ENCODE results near the gene LHFPL6. TPM values are rescaled to one million over a fixed set of nuclear protein-coding genes. Genes with fewer than 3 reads are reported as not detected.

Gene LHFPL6
- not detected in 2 replicates for total RNA-seq (2011; cell fraction: chromatin; rRNA removed; ENCODE audit: low replicate concordance)
- not detected in 2 replicates for total RNA-seq (2011; cell fraction: nucleolus; rRNA removed)
- total RNA-seq (2011; cell fraction: nucleoplasm; rRNA removed), result not detected in 2 replicates
- not detected in 2 replicates for total RNA-seq (2014; rRNA removed)
- total RNA-seq (2014; rRNA removed; fragmentation: Illumina TruSeq; extraction: Trizol), result not detected in 2 replicates
- total RNA-seq (2015; rRNA removed; fragmentation: Illumina TruSeq; extraction: Trizol), result not detected in 2 replicates
- total RNA-seq (2021), result 0.18 TPM in 1 of 2 replicates, not detected in the other
- polyA plus RNA-seq (2011; rRNA removed), result not detected in 2 replicates
- not detected in 2 replicates for polyA plus RNA-seq (2011; cell fraction: cytosol; rRNA removed)
- polyA plus RNA-seq (2011; cell fraction: nucleus; rRNA removed), result not detected in 2 replicates
- not detected in 2 replicates for polyA plus RNA-seq (2012)
- not detected in 2 replicates for polyA plus RNA-seq (2014; fragmentation: Illumina TruSeq; extraction: Trizol)
- polyA plus RNA-seq (2014; fragmentation: Nextera tagmentation; extraction: Ambion mirVana), result not detected
- not detected in 2 replicates for polyA plus RNA-seq (2014; rRNA removed)
- not detected in 2 replicates for polyA minus RNA-seq (2011; rRNA and poly(A)+ RNA removed)
- not detected in 2 replicates for polyA minus RNA-seq (2011; cell fraction: cytosol; rRNA and poly(A)+ RNA removed)
- polyA minus RNA-seq (2011; cell fraction: nucleus; rRNA and poly(A)+ RNA removed), result not detected in 2 replicates
- percentile 3 among the genes with signal in this experiment for Bru-seq, nascent RNA
- BruChase-seq, experiment 1, labeled RNA remaining after a 2-hour chase, result percentile 2 among the genes with signal in this experiment
- percentile 4 among the genes with signal in this experiment for BruChase-seq, experiment 2, labeled RNA remaining after a 6-hour chase
- long read RNA-seq, experiment 1, result 0 reads
- long read RNA-seq, experiment 2, result 0 reads
- long read RNA-seq, experiment 3, result 0 reads

DNA sequence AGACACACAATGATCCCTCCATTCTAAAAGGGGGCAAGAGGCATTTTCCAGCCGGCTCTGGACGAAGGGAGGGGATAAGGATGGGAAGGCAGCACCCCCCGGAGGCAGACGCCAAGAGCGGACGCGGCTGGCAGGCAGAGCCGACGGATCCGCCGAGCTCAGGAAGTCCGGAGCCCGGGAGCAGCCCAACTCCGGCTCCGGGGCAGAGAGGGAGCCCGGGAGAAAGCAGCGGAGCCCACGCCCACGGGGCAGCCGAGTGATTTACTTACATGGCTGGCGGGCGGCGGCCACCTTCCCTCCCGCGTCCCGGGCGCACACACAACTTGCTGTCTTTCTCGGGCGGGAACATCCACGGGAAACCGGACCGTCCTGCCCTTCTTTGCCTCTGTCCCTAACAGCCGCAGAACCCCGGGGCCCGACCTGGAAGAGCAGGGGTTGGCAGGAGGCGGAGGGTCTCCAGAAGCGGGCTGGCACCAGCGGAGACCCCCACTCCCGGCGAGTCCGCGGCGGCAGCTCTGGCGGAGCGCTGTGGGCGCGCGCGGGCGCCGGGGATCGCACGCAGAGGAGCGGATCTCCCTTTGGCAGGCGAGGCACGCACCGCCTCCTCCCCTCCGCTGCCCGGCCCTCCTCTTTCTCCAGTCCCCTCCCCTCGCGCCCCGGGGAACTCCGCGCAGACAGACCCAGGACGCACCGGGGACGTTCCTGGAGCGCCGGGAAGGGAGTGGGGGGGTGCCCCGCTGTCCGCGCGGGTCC lies at the start of gene LHFPL6:
Gene LHFPL6 (minus strand): TSS at position 580 of the 753 bp plus-strand sequence.
- intact Hi-C loops (cut with micrococcal nuclease), result no loop called here
- H3K9ac ChIP-seq (ENCODE audit: insufficient read depth in 1 of 2, low read depth in 2 of 2, low read length in 2 of 2), result no peak within 1 kb of the TSS
- peaks cover 0 to 9% of the 10 kb centered on the region in 2 experiments; a peak in 2 of 5 replicates for H3K4me1 ChIP-seq (replicated peaks in 1 of 2; ENCODE audit: control insufficient read depth in 2 of 2, insufficient read depth in 2 of 2, low read length in 2 of 2)
- no peak within 1 kb of the TSS for H3K27ac ChIP-seq (ENCODE audit: extremely low read depth, low read depth, low read length)
- no TSS peak for BruUV-seq (replicated peaks)
- ChIA-PET POLR2A (no interaction called here), CTCF (ENCODE audit: low intra/inter-chr PET ratio) (interaction anchor here (0.6 kb wide), 1 partner anchor 894 kb away, joined by 3 read pairs; no protein-coding TSS in a partner anchor)
- no peak for FAIRE-seq
- in situ Hi-C loops (cut with MboI), result loop anchor here (25.0 kb wide), 1 partner anchor 640 kb away; no protein-coding TSS in a partner anchor
- no peaks in the 10 kb centered on the region for H3K36me3 ChIP-seq (ENCODE audit: control insufficient read depth, insufficient read depth, low read length)
- no peak within 1 kb of the TSS for H3K4me2 ChIP-seq (ENCODE audit: insufficient read depth, low read length)
- peak in 3 of 4 experiments; percentile 1 to 8 (median 7) for DNase-seq (ENCODE audit: extremely low read depth in 1 of 4, low spot score in 3 of 4)
- no peak within 1 kb of the TSS for H2AFZ ChIP-seq (ENCODE audit: low read depth, low read length)
- no peaks in the 10 kb centered on the region for H3K9me3 ChIP-seq (replicated peaks; ENCODE audit: control insufficient read depth, insufficient read depth, low read depth, low read length)
- 1% methylated on average over 17 of the region's 73 CpGs for WGBS (ENCODE audit: insufficient coverage, low coverage, missing lambda C conversion rate)
- H4K20me1 ChIP-seq (replicated peaks; ENCODE audit: control insufficient read depth, insufficient read depth, low read length), result no peaks in the 10 kb centered on the region
- no peak within 1 kb of the TSS for H3K4me3 ChIP-seq
- H3K9me1 ChIP-seq (ENCODE audit: control insufficient read depth, insufficient read depth, low read length), result no peaks in the 10 kb centered on the region
- H3K27me3 ChIP-seq (ENCODE audit: control insufficient read depth in 2 of 2, insufficient read depth in 2 of 2, low read length in 2 of 2), result peaks cover 7 to 15% of the 10 kb centered on the region in 2 experiments; a peak in 4 of 5 replicates
- 0 out of 3 replicates have a peak, but pooled peaks have one; percentile 56 for ATAC-seq
- TF ChIP-seq DPF2 (IDR thresholded peaks at IDR 0.05), result no peak
- TF ChIP-seq CREBBP (IDR thresholded peaks at IDR 0.05; ENCODE audit: low read depth, low read length), result no peak
- TF ChIP-seq ZC3H8 (IDR thresholded peaks at IDR 0.05), result no peak
- no peak for TF ChIP-seq RFX1 (IDR thresholded peaks at IDR 0.05)
- TF ChIP-seq TEAD2 (tag; IDR thresholded peaks at IDR 0.05), result no peak
- no peak for TF ChIP-seq SAP30 (IDR thresholded peaks at IDR 0.05; ENCODE audit: borderline replicate concordance, insufficient read depth, low read depth, low read length, poor library complexity, severe bottlenecking)
- TF ChIP-seq TAF15 (IDR thresholded peaks at IDR 0.05; ENCODE audit: low read depth, low read length), result no peak
- TF ChIP-seq ZNF75A (CRISPR knock-in tag; IDR thresholded peaks at IDR 0.05), result no peak
- no peak for TF ChIP-seq KAT7 (CRISPR knock-in tag; IDR thresholded peaks at IDR 0.05; ENCODE audit: borderline replicate concordance)
- TF ChIP-seq, protein P1, sequence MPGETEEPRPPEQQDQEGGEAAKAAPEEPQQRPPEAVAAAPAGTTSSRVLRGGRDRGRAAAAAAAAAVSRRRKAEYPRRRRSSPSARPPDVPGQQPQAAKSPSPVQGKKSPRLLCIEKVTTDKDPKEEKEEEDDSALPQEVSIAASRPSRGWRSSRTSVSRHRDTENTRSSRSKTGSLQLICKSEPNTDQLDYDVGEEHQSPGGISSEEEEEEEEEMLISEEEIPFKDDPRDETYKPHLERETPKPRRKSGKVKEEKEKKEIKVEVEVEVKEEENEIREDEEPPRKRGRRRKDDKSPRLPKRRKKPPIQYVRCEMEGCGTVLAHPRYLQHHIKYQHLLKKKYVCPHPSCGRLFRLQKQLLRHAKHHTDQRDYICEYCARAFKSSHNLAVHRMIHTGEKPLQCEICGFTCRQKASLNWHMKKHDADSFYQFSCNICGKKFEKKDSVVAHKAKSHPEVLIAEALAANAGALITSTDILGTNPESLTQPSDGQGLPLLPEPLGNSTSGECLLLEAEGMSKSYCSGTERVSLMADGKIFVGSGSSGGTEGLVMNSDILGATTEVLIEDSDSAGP (CRISPR knock-in tag; IDR thresholded peaks at IDR 0.05), result no peak
- no peak for TF ChIP-seq ZNF830 (CRISPR knock-in tag; IDR thresholded peaks at IDR 0.05)
- no peaks in the 10 kb centered on the region for H3K79me2 ChIP-seq (ENCODE audit: control insufficient read depth, insufficient read depth, low read length)
